BLaER1 (cell line): ENCODE measurements around the gene AOC1.
A peak's percentile ranks its signal among the peaks of the same experiment; 100 is the strongest.

ENCODE experiments used
- H3K27ac ChIP-seq: shearing (Covaris generic); formaldehyde crosslinking; 2 replicates; pipeline ENCODE4 v1.8.1; 2022
- H3K27me3 ChIP-seq: shearing (Covaris generic); formaldehyde crosslinking; 2 replicates; pipeline ENCODE4 v1.8.1; 2022
- H3K36me3 ChIP-seq: shearing (Covaris generic); formaldehyde crosslinking; 2 replicates; pipeline ENCODE4 v1.8.1; 2022
- H3K4me1 ChIP-seq: shearing (Covaris generic); formaldehyde crosslinking; 2 replicates; pipeline ENCODE4 v1.8.1; 2022
- H3K4me2 ChIP-seq: shearing (Covaris generic); formaldehyde crosslinking; 2 replicates; pipeline ENCODE4 v1.8.1; 2022
- H3K4me3 ChIP-seq: shearing (Covaris generic); formaldehyde crosslinking; 2 replicates; pipeline ENCODE4 v1.8.1; 2022
- H3K9ac ChIP-seq: shearing (Covaris generic); formaldehyde crosslinking; 2 replicates; pipeline ENCODE4 v1.8.1; 2022
- H3K9me3 ChIP-seq: shearing (Covaris generic); formaldehyde crosslinking; 2 replicates; pipeline ENCODE4 v1.8.1; 2022
- H4K20me1 ChIP-seq: shearing (Covaris generic); formaldehyde crosslinking; 2 replicates; pipeline ENCODE4 v1.8.1; 2022
- Cebpa-rat ChIP-seq: shearing (Covaris generic); IDR thresholded peaks from 2 replicates; pipeline ENCODE4 v1.8.1; 2022

The AOC1 gene

DNA sequence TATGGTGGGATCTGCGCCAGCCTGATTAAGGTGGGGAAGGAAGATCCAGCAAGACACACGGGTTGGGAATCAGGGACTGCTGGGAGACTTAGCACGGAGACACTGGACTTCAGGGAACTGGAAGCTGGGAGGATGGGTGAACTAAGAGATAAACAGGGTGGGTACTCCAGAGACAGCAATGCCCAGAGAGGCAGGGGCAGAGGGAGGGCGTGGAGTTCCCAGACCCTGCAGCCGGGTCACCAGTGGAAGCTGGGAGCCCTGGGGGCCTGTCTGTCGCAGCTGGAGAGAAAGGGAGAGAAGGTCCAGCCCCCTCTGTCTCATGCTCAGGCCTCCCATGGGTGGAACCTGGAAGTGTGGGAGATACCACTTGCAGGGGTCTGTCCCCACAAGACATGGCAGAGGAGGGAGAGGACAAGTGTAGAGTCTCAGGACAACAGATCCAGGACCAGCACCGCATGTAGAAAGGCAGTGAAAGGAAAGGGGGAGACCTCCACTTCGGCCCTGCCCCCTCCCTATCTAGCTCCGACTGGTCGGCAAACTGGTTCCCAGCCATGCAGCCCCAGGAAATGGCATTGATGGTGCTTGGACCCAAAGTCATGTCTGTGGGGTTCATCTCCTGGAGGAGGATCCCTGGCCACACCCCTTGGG is 44.4 kb downstream of the AOC1 start:
- no peaks in the 10 kb centered on the region for H3K36me3 ChIP-seq
- no peak overlapping the region for H3K9ac ChIP-seq
- no peak overlapping the region for H3K27ac ChIP-seq
- no peaks in the 10 kb centered on the region for H4K20me1 ChIP-seq
- H3K4me3 ChIP-seq = no peak overlapping the region
- H3K9me3 ChIP-seq = peaks cover 27% of the 10 kb centered on the region
- H3K4me1 ChIP-seq = peaks cover 20% of the 10 kb centered on the region
- H3K27me3 ChIP-seq = 0 out of 2 replicates have a peak, but pooled peaks cover 3% of the 10 kb centered on the region
- H3K4me2 ChIP-seq = no peak overlapping the region
- no peak for TF ChIP-seq Cebpa-rat

DNA sequence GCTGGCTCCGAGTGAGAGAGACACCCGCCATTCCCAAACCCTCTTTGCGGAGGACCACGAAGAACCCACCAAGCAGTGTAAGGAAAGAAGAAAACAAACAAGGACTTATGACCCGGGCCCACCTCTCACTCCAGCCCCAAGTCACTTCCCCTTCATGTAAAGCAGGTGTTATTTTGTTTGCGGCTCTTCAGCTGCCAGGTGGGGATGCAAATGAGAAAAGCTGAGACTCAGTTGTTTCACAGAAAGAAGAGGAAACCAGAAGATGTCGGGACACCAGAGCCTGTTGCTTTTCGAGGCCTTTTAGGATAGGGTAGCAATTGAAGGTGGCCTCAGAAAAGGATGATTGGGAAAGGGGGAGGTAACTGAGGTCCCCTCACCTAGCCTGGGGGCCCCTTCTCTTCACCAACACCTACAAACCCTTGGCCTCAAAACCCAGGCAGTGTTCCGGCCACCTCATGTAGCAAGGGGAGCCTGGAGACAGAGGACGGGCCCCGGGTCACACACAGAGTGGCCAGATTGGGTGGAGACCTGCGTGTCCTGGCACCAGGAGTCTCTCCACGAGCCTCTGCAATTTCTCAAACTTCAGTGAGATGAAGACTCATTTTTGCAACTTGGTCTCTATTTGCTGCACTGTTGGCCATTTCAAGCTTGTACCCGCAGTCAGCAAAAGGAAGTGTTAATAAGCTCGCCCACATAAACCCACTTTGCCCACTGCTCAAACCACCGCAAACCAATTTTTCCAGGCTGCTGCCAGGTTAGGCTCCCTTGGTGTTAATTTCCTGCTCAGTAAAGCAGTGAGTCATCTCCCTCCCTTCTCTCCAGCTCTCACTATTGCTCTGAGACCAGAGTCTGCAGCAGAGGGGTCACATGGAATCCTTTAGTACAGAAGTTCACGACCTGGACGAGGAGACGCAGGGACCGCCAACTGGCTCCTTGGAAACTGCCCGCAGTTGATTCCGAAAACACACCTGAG is 45.5 kb downstream of the AOC1 start:
- Histone ChIP-seq H3K27me3 (0 out of 2 replicates have a peak, but pooled peaks cover 3% of the 10 kb centered on the region), H3K9ac (no peak overlapping the region), H4K20me1 (no peaks in the 10 kb centered on the region), H3K4me3 (no peak overlapping the region), H3K27ac (no peak overlapping the region), H3K36me3 (no peaks in the 10 kb centered on the region), H3K9me3 (peaks cover 20% of the 10 kb centered on the region), H3K4me2 (peak overlapping the region; percentile 14; the same call in 1 of the 2 replicates), H3K4me1 (peaks cover 20% of the 10 kb centered on the region)
- no peak for TF ChIP-seq Cebpa-rat

DNA sequence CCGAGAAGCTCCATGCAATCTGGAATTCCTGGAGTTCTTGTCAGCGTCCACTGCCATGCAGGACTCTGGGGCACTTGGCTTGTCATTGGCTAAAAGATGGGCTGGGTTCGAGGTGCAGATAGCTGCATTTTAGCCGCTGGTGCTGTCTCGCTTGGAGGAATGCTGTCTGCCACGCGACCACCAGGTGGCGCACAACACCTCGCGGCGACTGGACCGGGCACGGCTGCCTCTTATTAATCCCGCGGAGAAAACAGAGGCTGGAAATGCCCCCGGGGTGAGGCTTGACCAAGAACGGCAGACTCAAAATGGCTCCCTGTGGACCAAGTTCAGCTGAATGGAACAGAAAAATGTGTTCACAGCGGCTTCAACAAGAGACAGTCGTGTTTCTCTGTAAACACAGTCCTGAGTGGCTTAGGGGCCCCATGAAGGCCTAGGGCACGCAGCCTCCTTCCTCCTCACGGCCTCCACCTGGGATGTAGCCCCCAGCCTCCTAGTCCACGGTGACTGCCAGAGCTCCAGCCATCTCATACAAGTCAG is 46.2 kb downstream of the AOC1 start:
- no peak overlapping the region for H3K4me3 ChIP-seq
- H3K4me1 ChIP-seq = peaks cover 20% of the 10 kb centered on the region
- H3K27ac ChIP-seq = no peak overlapping the region
- TF ChIP-seq Cebpa-rat = no peak
- H3K4me2 ChIP-seq = peak overlapping the region; percentile 16
- H3K27me3 ChIP-seq = 0 out of 2 replicates have a peak, but pooled peaks cover 3% of the 10 kb centered on the region
- no peaks in the 10 kb centered on the region for H4K20me1 ChIP-seq
- H3K9ac ChIP-seq = no peak overlapping the region
- H3K36me3 ChIP-seq = no peaks in the 10 kb centered on the region
- H3K9me3 ChIP-seq = peaks cover 13% of the 10 kb centered on the region

DNA sequence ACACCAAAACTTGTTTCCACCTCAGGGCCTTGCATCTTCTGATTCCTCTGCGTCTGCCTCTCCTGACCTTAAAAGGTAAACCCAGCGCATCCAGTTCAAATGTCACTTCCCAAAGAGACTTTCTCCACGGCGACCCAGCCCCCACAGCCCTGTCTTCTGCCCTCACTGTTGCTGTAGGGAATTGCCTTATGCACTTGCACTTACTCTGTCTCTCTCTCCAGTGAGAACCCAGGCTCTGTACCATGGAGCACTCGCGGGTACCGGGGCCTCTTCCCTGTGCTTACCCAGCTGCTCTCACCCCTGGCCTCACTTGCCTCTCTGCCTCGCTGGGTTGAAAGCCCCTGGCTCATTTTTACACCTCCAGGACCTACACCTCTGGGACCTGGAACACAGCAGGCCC is 48.4 kb downstream of the AOC1 start:
- TF ChIP-seq Cebpa-rat = no peak

DNA sequence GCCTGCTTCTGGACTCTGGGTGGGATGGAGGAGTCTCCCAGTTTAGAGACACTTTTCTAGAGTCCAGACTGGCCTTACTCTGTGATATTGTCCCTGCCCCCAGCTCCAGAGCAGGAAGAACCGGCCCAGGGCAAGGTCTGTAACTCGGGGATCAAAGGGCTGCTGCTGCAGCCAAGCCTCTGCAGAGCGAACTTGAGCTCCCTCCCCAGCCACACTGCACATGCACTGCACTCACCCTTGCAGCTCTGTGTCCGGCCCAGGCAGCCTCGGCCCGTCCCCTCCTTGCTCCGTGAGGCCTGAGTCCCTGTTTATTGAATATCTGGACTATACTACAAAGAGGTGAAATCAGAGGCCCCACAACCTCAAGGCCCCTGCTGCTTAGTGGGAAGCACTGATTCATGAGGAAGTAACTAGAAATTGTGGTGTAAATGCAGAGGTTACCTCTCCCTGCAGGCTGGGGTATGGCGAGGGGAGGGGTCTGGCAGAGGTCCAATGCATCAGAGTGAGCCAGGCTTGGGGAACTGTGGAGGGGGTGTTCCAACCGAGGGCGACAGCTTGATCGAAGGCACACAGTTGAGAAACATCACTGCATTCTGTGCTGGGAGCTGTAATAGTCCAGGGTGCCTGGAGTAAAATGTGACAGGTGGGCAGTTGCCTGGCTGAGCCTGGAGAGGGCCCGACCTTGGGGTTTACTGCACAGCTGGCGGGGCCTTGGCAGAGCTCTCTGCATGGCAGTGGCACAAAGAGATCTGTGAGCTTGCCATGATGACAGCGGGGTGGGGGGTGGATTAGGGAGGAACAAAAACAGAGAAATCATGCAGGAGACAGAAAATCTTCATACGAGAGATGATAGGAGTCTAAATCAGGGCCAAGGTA is 49.1 kb downstream of the AOC1 start:
- Histone ChIP-seq H3K27ac (no peak overlapping the region), H3K4me3 (no peak overlapping the region), H3K9ac (no peak overlapping the region), H3K36me3 (no peaks in the 10 kb centered on the region), H4K20me1 (no peaks in the 10 kb centered on the region), H3K4me2 (no peak overlapping the region), H3K27me3 (0 out of 2 replicates have a peak, but pooled peaks cover 3% of the 10 kb centered on the region), H3K9me3 (no peaks in the 10 kb centered on the region), H3K4me1 (peaks cover 20% of the 10 kb centered on the region)
- no peak for TF ChIP-seq Cebpa-rat

More for the DNA sequence above, 48.4 kb downstream of the AOC1 start:
- Histone ChIP-seq H3K36me3 (no peaks in the 10 kb centered on the region), H3K27ac (no peak overlapping the region), H3K4me2 (no peak overlapping the region), H3K4me1 (peaks cover 20% of the 10 kb centered on the region), H3K27me3 (0 out of 2 replicates have a peak, but pooled peaks cover 3% of the 10 kb centered on the region), H3K4me3 (no peak overlapping the region), H3K9me3 (no peaks in the 10 kb centered on the region), H4K20me1 (no peaks in the 10 kb centered on the region), H3K9ac (no peak overlapping the region)

DNA sequence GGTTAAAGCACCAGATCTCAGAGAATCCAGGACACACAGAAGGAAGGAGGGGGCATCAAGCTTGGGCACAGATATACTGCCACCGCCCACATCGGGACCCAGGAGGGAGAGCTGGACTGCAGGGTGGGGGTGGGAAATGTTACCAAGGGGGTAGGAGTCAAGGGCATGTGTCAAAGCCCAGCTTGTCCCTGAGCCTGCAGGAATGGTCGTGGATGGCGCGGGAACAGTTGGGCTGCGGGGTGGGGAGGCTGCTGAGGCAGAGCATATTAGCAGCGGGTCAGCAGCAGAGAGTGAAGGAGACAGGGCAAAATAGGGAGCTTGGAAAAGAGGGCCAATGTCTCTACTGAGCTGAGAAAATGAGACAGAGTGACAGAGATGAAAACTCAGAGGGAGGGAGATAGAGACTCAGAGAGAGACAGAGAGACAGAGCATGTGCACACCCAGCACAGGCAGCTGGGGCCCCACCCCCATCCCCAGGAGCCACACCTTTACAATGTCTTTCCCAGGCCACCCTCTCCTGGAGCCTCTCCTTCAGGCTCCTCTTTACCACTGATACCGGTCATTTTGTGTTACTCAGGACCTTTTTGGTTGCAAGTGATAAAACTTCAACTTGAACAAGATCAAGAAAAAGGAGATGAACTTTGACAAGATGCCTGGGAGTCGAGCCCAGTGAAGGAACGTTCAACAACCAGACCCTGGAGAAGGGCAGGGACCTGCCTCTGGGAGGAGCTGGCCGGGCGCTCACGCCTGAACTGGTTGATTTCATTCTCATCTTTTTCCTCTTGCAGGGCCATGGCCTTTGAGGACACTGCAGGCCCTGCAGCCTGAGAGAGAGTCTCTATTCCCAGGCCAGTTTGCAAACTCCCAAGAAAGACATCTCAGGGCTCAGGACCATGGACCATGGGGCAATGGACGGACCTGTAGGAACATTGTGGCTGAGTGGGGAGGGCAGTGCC is 50.0 kb downstream of the AOC1 start:
- no peak overlapping the region for H3K4me2 ChIP-seq
- H3K9me3 ChIP-seq = no peaks in the 10 kb centered on the region
- no peaks in the 10 kb centered on the region for H3K36me3 ChIP-seq
- no peak for TF ChIP-seq Cebpa-rat
- no peak overlapping the region for H3K27ac ChIP-seq
- no peak overlapping the region for H3K9ac ChIP-seq
- H3K27me3 ChIP-seq = 0 out of 2 replicates have a peak, but pooled peaks cover 3% of the 10 kb centered on the region
- peaks cover 17% of the 10 kb centered on the region for H3K4me1 ChIP-seq
- H3K4me3 ChIP-seq = no peak overlapping the region
- H4K20me1 ChIP-seq = no peaks in the 10 kb centered on the region

DNA sequence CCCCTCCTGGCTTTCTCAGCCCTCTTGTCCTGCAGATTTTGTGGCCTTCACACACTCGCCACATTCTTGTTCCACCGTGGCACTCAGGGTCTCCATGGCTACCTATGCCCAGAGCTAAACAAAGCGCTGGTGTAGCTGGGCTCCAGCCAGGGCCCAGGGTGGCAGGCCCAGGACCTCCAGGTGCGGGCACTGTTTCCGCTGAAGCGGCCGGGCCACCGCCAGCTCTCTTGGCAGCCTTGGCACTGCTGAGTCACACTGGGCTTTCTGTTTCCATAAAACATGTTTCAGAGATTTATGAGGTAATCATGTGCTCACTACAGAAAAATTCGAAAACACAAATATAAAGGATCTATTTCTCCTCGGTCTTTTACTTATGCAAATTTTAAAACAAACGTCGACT is 51.3 kb downstream of the AOC1 start:
- Histone ChIP-seq H3K36me3 (no peaks in the 10 kb centered on the region), H3K9me3 (no peaks in the 10 kb centered on the region), H3K4me1 (peaks cover 5% of the 10 kb centered on the region), H3K4me3 (no peak overlapping the region), H3K4me2 (no peak overlapping the region), H3K27me3 (0 out of 2 replicates have a peak, but pooled peaks cover 3% of the 10 kb centered on the region), H3K9ac (no peak overlapping the region), H4K20me1 (no peaks in the 10 kb centered on the region), H3K27ac (no peak overlapping the region)
- TF ChIP-seq Cebpa-rat = no peak
